H1 (cell line): ENCODE measurements around the gene TM7SF3. TPM values are rescaled to one million over a fixed set of nuclear protein-coding genes. Genes with fewer than 3 reads are reported as not detected.

Experiments
- CTCF ChIA-PET: fragments of 300-600 bp; sonication (Branson Sonifier 250); formaldehyde crosslinking; loops from one replicate; lab custom pipeline; 2021; ENCODE audit not compliant: partially characterized antibody; lab: Charles Lee
- POLR2A ChIA-PET: fragments of 300-600 bp; sonication (Branson Sonifier 250); formaldehyde crosslinking; loops from one replicate; lab custom pipeline; 2021; ENCODE audit warnings: inconsistent platforms; ENCODE audit not compliant: partially characterized antibody; lab: Charles Lee
- DNase-seq, 2 experiments: peaks; one replicate each; pipeline versions ENCODE4 v3.0.0 to v3.0.0-alpha.2; 2010 to 2022; ENCODE audit warnings: low spot score in 2 of 2, low read depth in 1 of 2, mixed read lengths in 1 of 2
- FAIRE-seq: peaks from 2 replicates; lab custom pipeline; 2011; peaks lifted over from hg19 to GRCh38; lab: Jason Lieb, UNC
- H2AFZ ChIP-seq: 2 replicates; pipeline ENCODE4 v1.8.1; 2012; ENCODE audit warnings: low read length, inconsistent platforms
- H2AK5ac ChIP-seq: 2 replicates; pipeline ENCODE4 v1.6.1; 2013; ENCODE audit warnings: low read depth, low read length
- H2BK120ac ChIP-seq: replicated peaks from 2 replicates; pipeline ENCODE3; 2013; ENCODE audit warnings: low read depth, low read length, inconsistent platforms
- H2BK12ac ChIP-seq: 2 replicates; pipeline ENCODE4 v1.6.1; 2013; ENCODE audit warnings: low read depth, low read length
- H2BK15ac ChIP-seq: 2 replicates; pipeline ENCODE4 v1.6.1; 2013; ENCODE audit warnings: low read length
- H2BK20ac ChIP-seq: 2 replicates; pipeline ENCODE4 v1.6.1; 2013; ENCODE audit warnings: low read length
- H2BK5ac ChIP-seq: 2 replicates; pipeline ENCODE4 v1.6.1; 2013; ENCODE audit warnings: low read depth, low read length
- H3K14ac ChIP-seq: 2 replicates; pipeline ENCODE4 v1.6.1; 2013; ENCODE audit warnings: inconsistent platforms; ENCODE audit not compliant: insufficient read length
- H3K18ac ChIP-seq: 2 replicates; pipeline ENCODE4 v1.6.1; 2013; ENCODE audit warnings: low read length; ENCODE audit errors: extremely low read depth
- H3K23ac ChIP-seq: 2 replicates; pipeline ENCODE4 v1.6.1; 2013; ENCODE audit warnings: inconsistent platforms; ENCODE audit not compliant: insufficient read length
- H3K23me2 ChIP-seq: 2 replicates; pipeline ENCODE4 v1.6.1; 2013; ENCODE audit warnings: low read depth, low read length
- H3K27ac ChIP-seq: 2 replicates; pipeline ENCODE4 v1.6.1; 2011; ENCODE audit warnings: low read depth, low read length, inconsistent platforms
- H3K27me3 ChIP-seq, 4 experiments: replicated peaks in 1 of 4; 1 replicate in 1 of 4; 2 replicates in 3 of 4; pipeline versions ENCODE4 v1.6.1 to v1.8.1; 2011 to 2013; ENCODE audit warnings: low read length in 3 of 4, mild to moderate bottlenecking in 3 of 4, inconsistent platforms in 2 of 4, mixed read lengths in 2 of 4, moderate library complexity in 1 of 4; ENCODE audit not compliant: control insufficient read depth in 3 of 4, insufficient read depth in 3 of 4; ENCODE audit errors: extremely low read depth in 1 of 4
- H3K36me3 ChIP-seq, 4 experiments: 2 replicates each; pipeline versions ENCODE4 v1.6.1 to v1.8.1; 2011 to 2013; ENCODE audit warnings: mild to moderate bottlenecking in 4 of 4, low read length in 3 of 4, moderate library complexity in 2 of 4, control low read depth in 1 of 4, inconsistent platforms in 1 of 4; ENCODE audit not compliant: insufficient read depth in 4 of 4, control insufficient read depth in 2 of 4
- H3K4ac ChIP-seq: replicated peaks from 2 replicates; pipeline ENCODE3; 2013; ENCODE audit warnings: low read length, low read depth, mixed read lengths, inconsistent platforms; ENCODE audit not compliant: insufficient read length
- H3K4me1 ChIP-seq, 4 experiments: replicated peaks in 1 of 4; 1 replicate in 1 of 4; 2 replicates in 3 of 4; pipeline versions ENCODE4 v1.6.1 to v1.8.1; 2011 to 2013; ENCODE audit warnings: low read length in 3 of 4, inconsistent platforms in 2 of 4, mixed read lengths in 1 of 4; ENCODE audit not compliant: insufficient read depth in 4 of 4, control insufficient read depth in 3 of 4
- H3K4me2 ChIP-seq, 2 experiments: 2 replicates each; pipeline versions ENCODE4 v1.6.1 to v1.8.1; 2011 to 2013; ENCODE audit warnings: low read depth in 2 of 2, low read length in 2 of 2, control low read depth in 1 of 2, inconsistent platforms in 1 of 2, mild to moderate bottlenecking in 1 of 2; ENCODE audit not compliant: insufficient read depth in 1 of 2
- H3K4me3 ChIP-seq, 4 experiments: fragments of 200-600, 300-600 bp in 1 of 4; sonication (generic), shearing (Covaris generic), sonication (Bioruptor Twin) in 1 of 4; 2 replicates each; pipeline versions ENCODE4 v1.5.1 to v1.8.1; 2011 to 2016; ENCODE audit warnings: low read length in 4 of 4, low read depth in 3 of 4, control low read depth in 2 of 4, inconsistent platforms in 2 of 4, mild to moderate bottlenecking in 2 of 4, mixed read lengths in 1 of 4, moderate library complexity in 1 of 4; ENCODE audit not compliant: insufficient read depth in 2 of 4; ENCODE audit errors: extremely low read depth in 1 of 4
- H3K56ac ChIP-seq: replicated peaks from 2 replicates; pipeline ENCODE3; 2013; ENCODE audit warnings: low read depth, mild to moderate bottlenecking, mixed read lengths, low read length, inconsistent platforms; ENCODE audit not compliant: insufficient read length
- H3K79me1 ChIP-seq: 2 replicates; pipeline ENCODE4 v1.6.1; 2013; ENCODE audit warnings: low read depth, low read length, control low read depth
- H3K79me2 ChIP-seq, 2 experiments: 2 replicates each; pipeline versions ENCODE4 v1.6.1 to v1.8.1; 2012 to 2013; ENCODE audit warnings: low read length in 2 of 2, mild to moderate bottlenecking in 2 of 2, inconsistent platforms in 1 of 2; ENCODE audit not compliant: insufficient read depth in 2 of 2, control insufficient read depth in 1 of 2
- H3K9ac ChIP-seq, 4 experiments: replicated peaks in 1 of 4; 1 replicate in 1 of 4; 2 replicates in 3 of 4; pipeline versions ENCODE4 v1.6.1 to v1.8.1; 2011 to 2013; ENCODE audit warnings: low read depth in 3 of 4, low read length in 3 of 4, control low read depth in 2 of 4, mild to moderate bottlenecking in 2 of 4, moderate library complexity in 2 of 4, inconsistent platforms in 1 of 4; ENCODE audit errors: extremely low read depth in 1 of 4
- H3K9me3 ChIP-seq, 2 experiments: 2 replicates each; pipeline versions ENCODE4 v1.6.1 to v1.8.1; 2012 to 2013; ENCODE audit warnings: mild to moderate bottlenecking in 2 of 2, moderate library complexity in 2 of 2, control low read depth in 1 of 2, inconsistent platforms in 1 of 2, low read depth in 1 of 2, low read length in 1 of 2, mixed read lengths in 1 of 2; ENCODE audit not compliant: insufficient read depth in 2 of 2
- H4K20me1 ChIP-seq, 2 experiments: replicated peaks in 1 of 2; 2 replicates each; pipeline versions ENCODE3 to v1.8.1; 2011 to 2013; ENCODE audit warnings: inconsistent platforms in 2 of 2, low read length in 2 of 2, mild to moderate bottlenecking in 1 of 2; ENCODE audit not compliant: insufficient read depth in 2 of 2, control insufficient read depth in 1 of 2
- H4K5ac ChIP-seq: 2 replicates; pipeline ENCODE4 v1.6.1; 2013; ENCODE audit warnings: low read length, low read depth, mixed read lengths, inconsistent platforms; ENCODE audit not compliant: insufficient read length
- H4K8ac ChIP-seq: 2 replicates; pipeline ENCODE4 v1.8.0; 2013; ENCODE audit warnings: mild to moderate bottlenecking, moderate library complexity, low read length, inconsistent platforms; ENCODE audit not compliant: insufficient read depth; ENCODE audit errors: extremely low read depth
- H4K91ac ChIP-seq: replicated peaks from 2 replicates; pipeline ENCODE3; 2013; ENCODE audit warnings: low read length, mixed read lengths, inconsistent platforms; ENCODE audit not compliant: insufficient read length
- CTBP2 ChIP-seq: IDR thresholded peaks from 2 replicates; pipeline ENCODE4 v1.7.0; 2011; ENCODE audit warnings: borderline replicate concordance, mild to moderate bottlenecking, moderate library complexity, mixed read lengths, low read length; ENCODE audit not compliant: insufficient read depth, insufficient read length
- EGR1 ChIP-seq: IDR thresholded peaks from 2 replicates; pipeline ENCODE4 v1.6.1; 2011; ENCODE audit warnings: low read depth, low read length, borderline replicate concordance
- FOSL1 ChIP-seq: IDR thresholded peaks from 2 replicates; pipeline ENCODE4 v1.6.1; 2011; ENCODE audit warnings: mild to moderate bottlenecking, low read depth, low read length, moderate library complexity; ENCODE audit not compliant: insufficient read depth
- HDAC2 ChIP-seq, 2 experiments: fragments of 300-600 bp in 1 of 2; sonication (generic) in 1 of 2; IDR thresholded peaks; 2 replicates each; pipeline ENCODE4 v1.6.1; 2011 to 2012; ENCODE audit warnings: low read depth in 2 of 2, low read length in 2 of 2, mild to moderate bottlenecking in 2 of 2, moderate library complexity in 2 of 2, borderline replicate concordance in 1 of 2, inconsistent platforms in 1 of 2
- NRF1 ChIP-seq: IDR thresholded peaks from 2 replicates; pipeline ENCODE4 v1.6.1; 2011; ENCODE audit warnings: mild to moderate bottlenecking, low read depth, low read length, improper control_type of control experiment
- RBBP5 ChIP-seq: IDR thresholded peaks from 2 replicates; pipeline ENCODE4 v1.7.1; 2012; ENCODE audit warnings: low read depth, mild to moderate bottlenecking, inconsistent platforms, low read length, moderate library complexity, borderline replicate concordance
- RXRA ChIP-seq: IDR thresholded peaks from 2 replicates; pipeline ENCODE4 v1.6.1; 2011; ENCODE audit warnings: low read depth, mild to moderate bottlenecking, low read length, moderate library complexity; ENCODE audit not compliant: insufficient read depth
- SIX5 ChIP-seq: IDR thresholded peaks from 2 replicates; pipeline ENCODE4 v1.6.1; 2011; ENCODE audit warnings: mild to moderate bottlenecking, low read depth, low read length
- TAF7 ChIP-seq: optimal IDR thresholded peaks from 2 replicates; pipeline ENCODE3; 2011; ENCODE audit warnings: low read depth, mild to moderate bottlenecking, inconsistent platforms, low read length, moderate library complexity, borderline replicate concordance
- WGBS, 2 experiments: shearing (Covaris generic) in 1 of 2; methylation state at CpG; one replicate each; pipeline versions ENCODE4 v1.1.6 to v1.1.7; 2013 to 2015; ENCODE audit warnings: low lambda C conversion rate in 2 of 2, mixed read lengths in 2 of 2, inconsistent platforms in 1 of 2, low coverage in 1 of 2, missing lambda C conversion rate in 1 of 2; ENCODE audit not compliant: insufficient replicate concordance in 2 of 2, insufficient coverage in 1 of 2, insufficient read length in 1 of 2; ENCODE audit errors: extremely low coverage in 1 of 2, missing lambda C conversion rate in 1 of 2; 5-methylcytosine and 5-hydroxymethylcytosine counted together
- polyA plus RNA-seq, 7 experiments: library from polyadenylated mRNA; depleted of rRNA in 3 of 7; stranded (reverse) in 5 of 7; unstranded in 2 of 7; fragments of >200 nt in 5 of 7; fragments of 200-250 nt in 2 of 7; gene quantifications; 1 replicate in 5 of 7; 2 replicates in 1 of 7; 4 replicates in 1 of 7; pipeline versions ENCODE4 v1.2.1 to v1.2.3, GENCODE V29; 2011 to 2013; ENCODE audit warnings: missing spikeins in 2 of 7, mixed read lengths in 2 of 7
- total RNA-seq: library from RNA; stranded (reverse); fragmentation: NEBNext Ultra II Directional; extraction: Animal tissue kit (Norgen Biotek cat#: 25700); gene quantifications from 2 replicates; pipeline ENCODE4 v1.2.1, GENCODE V29; 2021
- TF ChIP-seq, protein P1 (sequence below): IDR thresholded peaks from 2 replicates; pipeline ENCODE4 v1.6.1; 2012; ENCODE audit warnings: low read length, inconsistent platforms

The TM7SF3 gene
- total and polyA plus RNA-seq, 2 of the 8 experiments (the other 6 are each of a cell fraction or from before 2014, with no cell fraction given), result 57.9 to 77.2 TPM

DNA sequence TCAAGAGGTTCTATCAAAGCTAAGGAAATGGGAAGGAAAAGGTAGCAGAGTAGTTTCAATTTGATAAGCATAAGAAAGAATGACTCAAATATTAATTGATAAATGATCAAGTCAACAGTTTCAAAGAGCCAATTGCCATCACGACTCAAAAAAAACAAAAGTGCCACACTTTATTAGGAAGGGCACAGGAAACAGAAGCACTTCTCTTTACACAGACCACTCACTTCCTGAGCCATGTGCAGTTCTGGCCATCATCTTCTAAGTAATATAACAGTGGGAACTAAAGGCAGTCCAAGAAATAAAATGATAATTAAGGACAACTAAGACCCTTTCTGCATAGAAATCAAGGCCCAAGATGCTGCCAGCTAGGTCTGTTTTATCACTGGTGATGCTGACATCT lies 13.2 kb downstream of the TM7SF3 start:
- no peak for TF ChIP-seq FOSL1
- TF ChIP-seq TAF7, result no peak
- TF ChIP-seq EGR1, result no peak
- TF ChIP-seq NRF1, result no peak
- TF ChIP-seq RXRA, result no peak
- TF ChIP-seq, protein P1, sequence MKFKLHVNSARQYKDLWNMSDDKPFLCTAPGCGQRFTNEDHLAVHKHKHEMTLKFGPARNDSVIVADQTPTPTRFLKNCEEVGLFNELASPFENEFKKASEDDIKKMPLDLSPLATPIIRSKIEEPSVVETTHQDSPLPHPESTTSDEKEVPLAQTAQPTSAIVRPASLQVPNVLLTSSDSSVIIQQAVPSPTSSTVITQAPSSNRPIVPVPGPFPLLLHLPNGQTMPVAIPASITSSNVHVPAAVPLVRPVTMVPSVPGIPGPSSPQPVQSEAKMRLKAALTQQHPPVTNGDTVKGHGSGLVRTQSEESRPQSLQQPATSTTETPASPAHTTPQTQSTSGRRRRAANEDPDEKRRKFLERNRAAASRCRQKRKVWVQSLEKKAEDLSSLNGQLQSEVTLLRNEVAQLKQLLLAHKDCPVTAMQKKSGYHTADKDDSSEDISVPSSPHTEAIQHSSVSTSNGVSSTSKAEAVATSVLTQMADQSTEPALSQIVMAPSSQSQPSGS, result no peak
- no peak for TF ChIP-seq SIX5
- no peak for TF ChIP-seq RBBP5
- no peak for TF ChIP-seq CTBP2
- no peak for TF ChIP-seq HDAC2 (IDR thresholded peaks at IDR 0.05; ENCODE audit: borderline replicate concordance in 1 of 2, low read depth in 2 of 2, low read length in 2 of 2)

More for the DNA sequence above, 13.2 kb downstream of the TM7SF3 start:
- H3K79me1 ChIP-seq, result peaks cover 5% of the 10 kb centered on the region; the same call in 1 of the 2 replicates
- H2AFZ ChIP-seq, result no peak overlapping the region
- peaks cover 0 to 14% (median 6%) of the 10 kb centered on the region in 4 experiments; a peak in 5 of 8 replicates for H3K36me3 ChIP-seq
- peaks cover 5% of the 10 kb centered on the region; the same call in 1 of the 2 replicates for H3K23me2 ChIP-seq
- no peak overlapping the region for H4K5ac ChIP-seq
- no peak overlapping the region for H2AK5ac ChIP-seq
- no peak overlapping the region for H3K4ac ChIP-seq
- H3K79me2 ChIP-seq, result peaks cover 0 to 21% of the 10 kb centered on the region in 2 experiments; a peak in 2 of 4 replicates
- no peak overlapping the region for H2BK12ac ChIP-seq
- no peak overlapping the region for H3K23ac ChIP-seq
- ChIA-PET CTCF (interaction anchor here (0.7 to 2.0 kb wide), 4 partner anchors 13 to 304 kb away, joined by 3 to 6 read pairs (median 4); partner anchors contain the start of gene TM7SF3), POLR2A (interaction anchor here (1.8 kb wide), 1 partner anchor 10 kb away, joined by 5 read pairs; no protein-coding TSS in a partner anchor)
- no peak overlapping the region for H2BK20ac ChIP-seq
- peaks cover 0 to 3% of the 10 kb centered on the region in 2 experiments for H4K20me1 ChIP-seq
- H3K14ac ChIP-seq, result no peak overlapping the region
- no peak overlapping the region for H3K18ac ChIP-seq
- H2BK15ac ChIP-seq, result no peak overlapping the region
- H2BK120ac ChIP-seq, result no peak overlapping the region
- H3K9me3 ChIP-seq, result no peaks in the 10 kb centered on the region
- WGBS, 2 experiments, result 100% methylated on average over 1 of the region's 1 CpG; no CpG with 5 or more reads in 1 of the 2 experiments
- H3K9ac ChIP-seq, result no peak overlapping the region
- H4K91ac ChIP-seq, result no peak overlapping the region
- no peak for FAIRE-seq
- DNase-seq, result no peak
- H3K4me1 ChIP-seq, result peaks cover 2 to 8% (median 4%) of the 10 kb centered on the region in 4 experiments; a peak in 5 of 7 replicates
- H3K4me3 ChIP-seq, result no peak overlapping the region
- H4K8ac ChIP-seq, result no peak overlapping the region
- H3K27ac ChIP-seq, result no peak overlapping the region
- H3K27me3 ChIP-seq, result no peaks in the 10 kb centered on the region
- H2BK5ac ChIP-seq, result no peak overlapping the region
- no peak overlapping the region for H3K56ac ChIP-seq
- no peak overlapping the region for H3K4me2 ChIP-seq
